NT2/D1 (cell line): ENCODE results near the gene FCN1.

Source experiments
- SUZ12 ChIP-seq: IDR thresholded peaks from 2 replicates; pipeline ENCODE4 v1.6.1; 2011; ENCODE audit not compliant: insufficient read length, insufficient read depth; ENCODE audit errors: extremely low read depth
- YY1 ChIP-seq: IDR thresholded peaks from 2 replicates; pipeline ENCODE4 v1.6.1; 2011; ENCODE audit not compliant: insufficient read length, insufficient read depth

GRCh38 chr9:134872482-134873231 lies 45.1 kb downstream of the FCN1 start:
- no peak for TF ChIP-seq YY1
- no peak for TF ChIP-seq SUZ12
